RWPE2 (cell line): Measurements from ENCODE around the gene BLOC1S6.

Source experiments
- ATAC-seq: fragments of 200-7000 bp; cut with Tn5 transposase; 3 replicates; pipeline ENCODE4 v1.9.1; 2021; ENCODE audit warnings: low read depth
- DNase-seq: peaks from one replicate; pipeline ENCODE4 v3.0.0-alpha.2; 2020; ENCODE audit warnings: low spot score
- H3K27ac ChIP-seq: fragments of 450-650 bp; 2 replicates; pipeline ENCODE4 v1.5.1; 2017; ENCODE audit warnings: mild to moderate bottlenecking; ENCODE audit not compliant: poor library complexity, severe bottlenecking
- H3K27me3 ChIP-seq: fragments of 250-450 bp; sonication (Bioruptor Pico); 2 replicates; pipeline ENCODE4 v1.5.1; 2021; ENCODE audit warnings: mild to moderate bottlenecking, moderate library complexity; ENCODE audit not compliant: insufficient read depth, poor library complexity, severe bottlenecking
- H3K36me3 ChIP-seq: fragments of 250-450 bp; sonication (Bioruptor Pico); 2 replicates; pipeline ENCODE4 v1.5.1; 2020; ENCODE audit warnings: low read depth, mild to moderate bottlenecking, moderate library complexity
- H3K4me1 ChIP-seq: fragments of 250-450 bp; sonication (Bioruptor Pico); 2 replicates; pipeline ENCODE4 v1.5.1; 2021; ENCODE audit warnings: mild to moderate bottlenecking, moderate library complexity; ENCODE audit not compliant: insufficient read depth, poor library complexity, severe bottlenecking
- H3K4me3 ChIP-seq: fragments of 250-450 bp; sonication (Bioruptor Pico); 2 replicates; pipeline ENCODE4 v1.5.1; 2021; ENCODE audit warnings: mild to moderate bottlenecking, moderate library complexity; ENCODE audit not compliant: severe bottlenecking
- H3K9me3 ChIP-seq: fragments of 250-450 bp; sonication (Bioruptor Pico); 2 replicates; pipeline ENCODE4 v1.5.1; 2021; ENCODE audit warnings: mild to moderate bottlenecking, moderate library complexity; ENCODE audit not compliant: severe bottlenecking
- TF ChIP-seq, protein P1 (sequence below): fragments of 450-650 bp; IDR thresholded peaks from one replicate; pipeline ENCODE4 v1.5.1; 2017; ENCODE audit warnings: mild to moderate bottlenecking, moderate library complexity; ENCODE audit not compliant: poor library complexity, severe bottlenecking

The BLOC1S6 gene, protein sequence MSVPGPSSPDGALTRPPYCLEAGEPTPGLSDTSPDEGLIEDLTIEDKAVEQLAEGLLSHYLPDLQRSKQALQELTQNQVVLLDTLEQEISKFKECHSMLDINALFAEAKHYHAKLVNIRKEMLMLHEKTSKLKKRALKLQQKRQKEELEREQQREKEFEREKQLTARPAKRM

GRCh38 chr15:45587095-45587862, at the start of gene BLOC1S6:
Gene BLOC1S6, plus strand, starts transcription at chr15:45587379. Its CDS starts 65 bp downstream, at chr15:45587444.
- TF ChIP-seq, protein P1, sequence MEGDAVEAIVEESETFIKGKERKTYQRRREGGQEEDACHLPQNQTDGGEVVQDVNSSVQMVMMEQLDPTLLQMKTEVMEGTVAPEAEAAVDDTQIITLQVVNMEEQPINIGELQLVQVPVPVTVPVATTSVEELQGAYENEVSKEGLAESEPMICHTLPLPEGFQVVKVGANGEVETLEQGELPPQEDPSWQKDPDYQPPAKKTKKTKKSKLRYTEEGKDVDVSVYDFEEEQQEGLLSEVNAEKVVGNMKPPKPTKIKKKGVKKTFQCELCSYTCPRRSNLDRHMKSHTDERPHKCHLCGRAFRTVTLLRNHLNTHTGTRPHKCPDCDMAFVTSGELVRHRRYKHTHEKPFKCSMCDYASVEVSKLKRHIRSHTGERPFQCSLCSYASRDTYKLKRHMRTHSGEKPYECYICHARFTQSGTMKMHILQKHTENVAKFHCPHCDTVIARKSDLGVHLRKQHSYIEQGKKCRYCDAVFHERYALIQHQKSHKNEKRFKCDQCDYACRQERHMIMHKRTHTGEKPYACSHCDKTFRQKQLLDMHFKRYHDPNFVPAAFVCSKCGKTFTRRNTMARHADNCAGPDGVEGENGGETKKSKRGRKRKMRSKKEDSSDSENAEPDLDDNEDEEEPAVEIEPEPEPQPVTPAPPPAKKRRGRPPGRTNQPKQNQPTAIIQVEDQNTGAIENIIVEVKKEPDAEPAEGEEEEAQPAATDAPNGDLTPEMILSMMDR, result peak; percentile 4
- H3K36me3 ChIP-seq, result peaks cover 10% of the 10 kb centered on the region

DNA sequence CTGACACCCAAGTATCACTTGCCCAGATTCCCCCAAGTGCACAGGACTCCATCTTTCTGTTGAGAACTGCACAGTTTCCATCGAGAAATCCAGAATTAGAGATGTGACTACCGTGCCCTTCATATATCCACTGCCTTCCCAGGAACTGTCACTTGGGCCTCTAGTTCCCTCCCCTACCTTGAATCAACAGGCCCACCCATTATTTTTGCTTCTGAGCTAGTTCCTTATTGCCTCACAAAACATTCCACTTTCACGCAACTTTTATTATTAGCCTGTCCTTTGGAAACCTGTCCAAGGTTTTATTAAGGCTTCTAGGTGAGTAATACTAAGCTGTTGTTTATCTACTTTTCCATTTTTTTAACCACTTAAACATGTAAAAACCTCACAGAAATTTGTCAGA, 47.5 kb upstream of the BLOC1S6 start:
- H3K36me3 ChIP-seq, result no peaks in the 10 kb centered on the region
- no peaks in the 10 kb centered on the region for H3K27me3 ChIP-seq
- ATAC-seq, result no peak; the same call in 2 of the 3 replicates
- H3K4me1 ChIP-seq, result no peaks in the 10 kb centered on the region
- TF ChIP-seq, protein P1, result no peak
- H3K4me3 ChIP-seq, result no peak overlapping the region
- no peak for DNase-seq
- H3K9me3 ChIP-seq, result no peaks in the 10 kb centered on the region
- no peak overlapping the region for H3K27ac ChIP-seq

More at GRCh38 chr15:45587095-45587862, at the start of gene BLOC1S6:
- H3K9me3 ChIP-seq, result no peaks in the 10 kb centered on the region
- no peaks in the 10 kb centered on the region for H3K27me3 ChIP-seq
- peak within 1 kb of the TSS; percentile 80 for H3K4me3 ChIP-seq
- H3K27ac ChIP-seq, result peak within 1 kb of the TSS; percentile 73
- DNase-seq (peak; percentile 91), ATAC-seq (peak; percentile 76)
- H3K4me1 ChIP-seq, result peaks cover 18% of the 10 kb centered on the region

DNA sequence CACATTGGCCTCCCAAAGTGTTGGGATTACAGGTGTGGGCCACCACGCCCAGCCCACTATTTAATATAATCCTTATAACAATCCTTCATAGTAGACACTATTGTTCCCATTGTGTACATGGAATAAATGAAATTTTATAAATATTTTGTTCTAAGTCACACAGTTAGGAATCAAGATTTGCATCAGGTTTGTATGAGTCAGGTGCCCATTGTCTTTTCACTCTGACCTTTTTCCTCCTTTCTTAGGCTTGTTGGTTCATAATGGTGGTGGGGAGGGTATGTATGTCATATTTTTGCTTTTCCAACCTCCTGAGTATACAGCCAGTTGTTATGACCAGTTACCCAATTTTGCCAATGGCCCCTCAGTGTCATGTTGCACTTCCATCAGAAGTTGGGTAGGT, 46.6 kb upstream of the BLOC1S6 start:
- no peak overlapping the region for H3K27ac ChIP-seq
- H3K4me1 ChIP-seq, result no peaks in the 10 kb centered on the region
- ATAC-seq (no peak), DNase-seq (no peak)
- no peaks in the 10 kb centered on the region for H3K36me3 ChIP-seq
- no peak overlapping the region for H3K4me3 ChIP-seq
- H3K9me3 ChIP-seq, result no peaks in the 10 kb centered on the region
- TF ChIP-seq, protein P1, result no peak
- no peaks in the 10 kb centered on the region for H3K27me3 ChIP-seq

DNA sequence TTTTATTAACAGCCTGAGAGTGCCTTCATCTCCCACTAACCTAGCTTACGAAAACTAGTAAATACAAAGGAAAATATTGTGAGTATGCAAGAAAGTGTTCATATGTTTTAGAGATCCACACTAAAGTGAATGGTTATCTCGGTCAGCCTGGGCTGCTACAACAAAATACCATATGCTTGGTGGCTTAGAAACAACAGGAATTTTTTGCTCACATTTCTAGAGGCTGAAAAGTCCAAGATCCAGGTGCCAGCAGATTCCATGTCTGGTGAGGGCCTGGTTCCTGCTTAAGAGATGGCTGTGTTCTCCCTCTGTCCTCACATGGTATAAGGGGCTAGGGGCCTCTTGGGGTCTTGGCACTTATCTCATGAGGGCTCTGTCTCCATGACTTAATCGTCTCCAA, 44.1 kb upstream of the BLOC1S6 start:
- Histone ChIP-seq H3K4me3 (no peak overlapping the region), H3K36me3 (no peaks in the 10 kb centered on the region), H3K9me3 (no peaks in the 10 kb centered on the region), H3K4me1 (no peaks in the 10 kb centered on the region), H3K27me3 (no peaks in the 10 kb centered on the region), H3K27ac (no peak overlapping the region)
- no peak for DNase-seq
- TF ChIP-seq, protein P1, result no peak
- no peak for ATAC-seq
